ENCODE data around the gene CYP2S1. TPM values are rescaled to one million over a fixed set of nuclear protein-coding genes. Genes with fewer than 3 reads are reported as not detected.
"Not testable (repeated sequence)": the region's sequence is repeated elsewhere in the genome, so short reads cannot be mapped to it uniquely, and the experiment has no call there.

Gene CYP2S1
- total RNA-seq, 2 donors from 2014 or later = 6.7 TPM; not detected in 1

DNA sequence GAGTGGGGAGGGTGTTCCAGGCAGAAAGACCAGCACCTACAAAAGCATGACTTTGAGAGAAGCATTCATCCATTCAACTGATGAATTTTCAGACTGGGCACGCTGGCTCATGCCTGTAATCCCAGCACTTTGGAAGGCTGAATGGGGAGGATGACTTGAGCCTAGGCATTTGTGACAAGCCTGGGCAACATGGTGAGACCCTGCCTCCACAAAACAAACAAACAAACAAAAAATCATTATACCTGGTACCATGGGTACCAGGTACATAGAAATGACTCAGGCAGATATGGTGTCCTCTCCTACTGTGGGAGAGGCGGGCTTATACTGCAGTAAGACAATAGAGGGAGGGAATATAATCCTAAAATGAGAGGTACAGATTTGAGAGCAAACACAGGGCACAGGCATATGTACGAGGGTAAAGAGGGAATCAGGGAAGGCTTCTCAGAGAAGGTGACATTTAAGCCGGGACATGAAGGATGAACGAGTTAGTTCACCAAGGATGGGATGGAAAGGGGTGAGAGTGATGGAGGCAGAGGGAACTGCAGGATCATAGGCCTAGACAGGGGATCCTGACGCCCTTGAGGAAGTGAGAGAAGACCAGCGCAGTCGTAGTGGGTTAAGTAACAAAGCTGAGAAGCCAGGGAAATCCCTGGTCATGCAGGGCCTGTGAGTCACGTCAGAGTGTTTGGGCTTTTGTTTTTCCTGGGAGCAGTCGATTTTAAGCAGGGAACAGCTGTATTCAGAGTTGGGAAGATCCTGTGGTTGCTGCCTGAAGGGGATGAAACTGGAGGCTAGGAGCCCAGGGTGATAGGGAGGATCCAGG lies 2.9 kb downstream of the CYP2S1 start:
- TF ChIP-seq, protein P1, sequence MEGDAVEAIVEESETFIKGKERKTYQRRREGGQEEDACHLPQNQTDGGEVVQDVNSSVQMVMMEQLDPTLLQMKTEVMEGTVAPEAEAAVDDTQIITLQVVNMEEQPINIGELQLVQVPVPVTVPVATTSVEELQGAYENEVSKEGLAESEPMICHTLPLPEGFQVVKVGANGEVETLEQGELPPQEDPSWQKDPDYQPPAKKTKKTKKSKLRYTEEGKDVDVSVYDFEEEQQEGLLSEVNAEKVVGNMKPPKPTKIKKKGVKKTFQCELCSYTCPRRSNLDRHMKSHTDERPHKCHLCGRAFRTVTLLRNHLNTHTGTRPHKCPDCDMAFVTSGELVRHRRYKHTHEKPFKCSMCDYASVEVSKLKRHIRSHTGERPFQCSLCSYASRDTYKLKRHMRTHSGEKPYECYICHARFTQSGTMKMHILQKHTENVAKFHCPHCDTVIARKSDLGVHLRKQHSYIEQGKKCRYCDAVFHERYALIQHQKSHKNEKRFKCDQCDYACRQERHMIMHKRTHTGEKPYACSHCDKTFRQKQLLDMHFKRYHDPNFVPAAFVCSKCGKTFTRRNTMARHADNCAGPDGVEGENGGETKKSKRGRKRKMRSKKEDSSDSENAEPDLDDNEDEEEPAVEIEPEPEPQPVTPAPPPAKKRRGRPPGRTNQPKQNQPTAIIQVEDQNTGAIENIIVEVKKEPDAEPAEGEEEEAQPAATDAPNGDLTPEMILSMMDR (IDR thresholded peaks at IDR 0.05) = no peak
- no peak for TF ChIP-seq POLR2A (IDR thresholded peaks at IDR 0.05)
- 52 to 54% methylated on average over 10 of the region's 10 CpGs for WGBS, 2 donors
- Histone ChIP-seq H3K27ac (no peak overlapping the region), H3K27me3 (peaks cover 0 to 25% of the 10 kb centered on the region in 2 donors), H3K9me3 (no peaks in the 10 kb centered on the region), H3K36me3 (replicated peaks in 1 of 2; ENCODE audit: insufficient read depth in 1 of 2, low read depth in 2 of 2) (no peaks in the 10 kb centered on the region), H3K4me1 (peaks cover 13% of the 10 kb centered on the region), H3K4me3 (no peak overlapping the region)
- intact Hi-C loops (cut with DNase I) = no loop called here
- ATAC-seq (no peak), DNase-seq (peak in 1 of 4 donors; percentile 28)

DNA sequence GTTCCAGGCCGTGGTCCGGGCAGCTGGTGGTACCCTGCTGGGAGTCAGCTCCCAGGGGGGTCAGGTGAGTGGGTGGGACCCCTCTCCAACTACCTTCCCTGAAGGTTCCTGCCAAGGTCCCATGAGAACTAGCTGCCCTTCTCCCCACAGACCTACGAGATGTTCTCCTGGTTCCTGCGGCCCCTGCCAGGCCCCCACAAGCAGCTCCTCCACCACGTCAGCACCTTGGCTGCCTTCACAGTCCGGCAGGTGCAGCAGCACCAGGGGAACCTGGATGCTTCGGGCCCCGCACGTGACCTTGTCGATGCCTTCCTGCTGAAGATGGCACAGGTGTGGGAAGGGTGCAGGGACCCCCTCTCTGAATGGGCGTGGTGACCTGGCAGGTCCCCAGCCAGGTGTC lies 5.5 kb downstream of the CYP2S1 start:
- H3K9me3 ChIP-seq = no peaks in the 10 kb centered on the region
- no peaks in the 10 kb centered on the region for H3K4me1 ChIP-seq
- H3K4me3 ChIP-seq = no peak overlapping the region
- ATAC-seq = no peak
- no peak for TF ChIP-seq POLR2A (IDR thresholded peaks at IDR 0.05)
- TF ChIP-seq, protein P1 (IDR thresholded peaks at IDR 0.05) = no peak
- no peaks in the 10 kb centered on the region for H3K36me3 ChIP-seq (replicated peaks in 1 of 2; ENCODE audit: insufficient read depth in 1 of 2, low read depth in 2 of 2)
- no peak overlapping the region for H3K27ac ChIP-seq
- WGBS, 2 donors = 36 to 64% methylated on average over 5 to 7 of the region's 11 CpGs
- intact Hi-C loops (cut with DNase I) = no loop called here
- H3K27me3 ChIP-seq = peaks cover 0 to 5% of the 10 kb centered on the region in 2 donors
- DNase-seq = no peak

DNA sequence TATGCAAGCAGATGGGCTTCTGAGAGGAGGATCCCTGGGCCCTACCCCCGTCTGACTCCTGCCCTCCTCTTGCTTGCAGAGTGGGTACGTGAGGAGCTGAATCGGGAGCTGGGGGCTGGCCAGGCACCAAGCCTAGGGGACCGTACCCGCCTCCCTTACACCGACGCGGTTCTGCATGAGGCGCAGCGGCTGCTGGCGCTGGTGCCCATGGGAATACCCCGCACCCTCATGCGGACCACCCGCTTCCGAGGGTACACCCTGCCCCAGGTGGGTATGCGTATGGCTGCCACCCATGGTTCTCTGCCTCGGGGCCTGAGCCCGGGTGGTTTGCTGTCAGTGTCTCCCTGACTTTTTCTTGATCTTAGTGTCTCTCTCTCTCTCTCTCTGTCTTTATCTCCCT lies 10.4 kb downstream of the CYP2S1 start:
- Histone ChIP-seq H3K27me3 (no peaks in the 10 kb centered on the region), H3K9me3 (no peaks in the 10 kb centered on the region), H3K27ac (no peak overlapping the region), H3K4me3 (no peak overlapping the region), H3K36me3 (replicated peaks in 1 of 2; ENCODE audit: insufficient read depth in 1 of 2, low read depth in 2 of 2) (no peaks in the 10 kb centered on the region), H3K4me1 (no peaks in the 10 kb centered on the region)
- 57 to 68% methylated on average over 7 to 15 of the region's 18 CpGs for WGBS, 2 donors
- ATAC-seq (no peak), DNase-seq (no peak)
- intact Hi-C loops (cut with DNase I) = no loop called here
- TF ChIP-seq, protein P1 (IDR thresholded peaks at IDR 0.05) = no peak
- TF ChIP-seq POLR2A (IDR thresholded peaks at IDR 0.05) = no peak

DNA sequence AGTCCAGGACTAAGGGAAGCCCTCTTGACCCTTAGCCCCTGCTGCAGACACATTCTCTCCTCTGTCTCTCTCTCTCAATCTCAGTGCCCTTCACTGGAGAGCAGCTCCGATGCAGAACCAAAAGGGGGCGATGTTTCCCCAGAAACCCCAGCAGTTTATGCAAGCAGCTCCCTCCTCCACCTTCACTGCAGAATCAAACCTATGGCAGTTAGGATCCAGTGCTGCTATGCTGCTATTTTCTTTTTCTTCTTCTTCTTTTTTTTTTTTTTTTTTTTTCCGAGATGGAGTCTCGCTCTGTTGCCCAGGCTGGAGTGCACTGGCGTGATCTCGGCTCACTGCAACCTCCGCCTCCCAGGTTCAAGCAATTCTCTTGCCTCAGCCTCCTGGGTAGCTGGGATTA lies 11.3 kb downstream of the CYP2S1 start:
- peak; percentile 93 for ATAC-seq
- H3K4me1 ChIP-seq; intact Hi-C loops (cut with DNase I); H3K36me3 ChIP-seq (replicated peaks in 1 of 2; ENCODE audit: insufficient read depth in 1 of 2, low read depth in 2 of 2); H3K4me3 ChIP-seq; H3K27me3 ChIP-seq; H3K27ac ChIP-seq; H3K9me3 ChIP-seq: not testable (repeated sequence)
- DNase-seq = peak; percentile 81 to 85 (median 83)
- TF ChIP-seq, protein P1 (IDR thresholded peaks at IDR 0.05) = peak; percentile 64 to 95 (median 94)
- WGBS, 2 donors = 17 to 38% methylated on average over 6 to 7 of the region's 7 CpGs

DNA sequence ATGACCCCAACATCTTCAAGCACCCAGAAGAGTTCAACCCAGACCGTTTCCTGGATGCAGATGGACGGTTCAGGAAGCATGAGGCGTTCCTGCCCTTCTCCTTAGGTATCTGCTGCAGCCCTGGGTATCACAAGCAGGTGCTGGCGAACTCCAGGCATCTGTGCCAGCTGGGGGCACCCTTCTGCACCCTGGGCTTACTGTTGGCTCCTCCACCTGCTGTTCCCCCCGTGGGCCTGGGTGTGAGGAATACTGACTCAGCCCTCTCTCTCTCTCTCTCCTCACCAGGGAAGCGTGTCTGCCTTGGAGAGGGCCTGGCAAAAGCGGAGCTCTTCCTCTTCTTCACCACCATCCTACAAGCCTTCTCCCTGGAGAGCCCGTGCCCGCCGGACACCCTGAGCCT lies 13.0 kb downstream of the CYP2S1 start:
- TF ChIP-seq, protein P1 (IDR thresholded peaks at IDR 0.05) = no peak
- TF ChIP-seq POLR2A (IDR thresholded peaks at IDR 0.05) = no peak
- H3K4me1 ChIP-seq = no peaks in the 10 kb centered on the region
- no peaks in the 10 kb centered on the region for H3K9me3 ChIP-seq
- no peak overlapping the region for H3K27ac ChIP-seq
- intact Hi-C loops (cut with DNase I) = loop anchor here (5.0 kb wide), 1 partner anchor 51 kb away; no protein-coding TSS in a partner anchor
- no peaks in the 10 kb centered on the region for H3K36me3 ChIP-seq (replicated peaks in 1 of 2; ENCODE audit: insufficient read depth in 1 of 2, low read depth in 2 of 2)
- WGBS, 2 donors = 41 to 42% methylated on average over 8 to 10 of the region's 10 CpGs
- DNase-seq (no peak), ATAC-seq (no peak)
- H3K27me3 ChIP-seq = no peaks in the 10 kb centered on the region
- H3K4me3 ChIP-seq = no peak overlapping the region
